Stimulated activated CD4-positive, alpha-beta T cell treated with anti-CD3 and anti-CD28 coated beads, Interleukin-1b, Interleukin-23, amount 100 ng/mL, for 1 hour (primary cell): Measurements from ENCODE around the gene DOCK2.

Experiments
- DNase-seq, 2 donors: peaks; one replicate each; pipeline ENCODE4 v3.0.0-alpha.2; 2020; ENCODE audit warnings: low read depth in 2 of 2

Gene DOCK2

GRCh38 chr5:169688106-169688505 is 51.0 kb downstream of the DOCK2 start:
- DNase-seq = no peak

GRCh38 chr5:169691471-169691870 is 54.4 kb downstream of the DOCK2 start:
- DNase-seq = no peak

- no peak for DNase-seq
Observed at GRCh38 chr5:169694091-169694625, 57.1 kb downstream of the DOCK2 start.

- DNase-seq = no peak
Observed at GRCh38 chr5:169695025-169695625, 58.0 kb downstream of the DOCK2 start.

- DNase-seq = no peak
Observed at GRCh38 chr5:169695919-169696490, 58.9 kb downstream of the DOCK2 start.

GRCh38 chr5:169696621-169697510 is 59.8 kb downstream of the DOCK2 start:
- no peak for DNase-seq

- no peak for DNase-seq
Observed at GRCh38 chr5:169697511-169697890, 60.4 kb downstream of the DOCK2 start.

- no peak for DNase-seq
Observed at GRCh38 chr5:169697976-169698375, 60.9 kb downstream of the DOCK2 start.

- no peak for DNase-seq
Observed at GRCh38 chr5:169700611-169701010, 63.5 kb downstream of the DOCK2 start.

- DNase-seq = no peak
Observed at GRCh38 chr5:169701910-169702451, 64.9 kb downstream of the DOCK2 start.

- no peak for DNase-seq
Observed at GRCh38 chr5:169702693-169703481, 65.8 kb downstream of the DOCK2 start.

- no peak for DNase-seq
Observed at GRCh38 chr5:169703813-169704212, 66.7 kb downstream of the DOCK2 start.

GRCh38 chr5:169705322-169705721 is 68.2 kb downstream of the DOCK2 start:
- no peak for DNase-seq

- DNase-seq = no peak
Observed at GRCh38 chr5:169706071-169706470, 69.0 kb downstream of the DOCK2 start.

GRCh38 chr5:169706758-169707450 is 69.8 kb downstream of the DOCK2 start:
- no peak for DNase-seq

GRCh38 chr5:169707686-169708085 is 70.6 kb downstream of the DOCK2 start:
- DNase-seq = no peak

- no peak for DNase-seq
Observed at GRCh38 chr5:169710675-169711074, 73.6 kb downstream of the DOCK2 start.

- DNase-seq = no peak
Observed at GRCh38 chr5:169711551-169712225, 74.6 kb downstream of the DOCK2 start.

- no peak for DNase-seq
Observed at GRCh38 chr5:169712428-169712827, 75.4 kb downstream of the DOCK2 start.

- no peak for DNase-seq
Observed at GRCh38 chr5:169716287-169716686, 79.2 kb downstream of the DOCK2 start.
